ENCODE data around the gene ATP2A3.

The ATP2A3 gene

DNA sequence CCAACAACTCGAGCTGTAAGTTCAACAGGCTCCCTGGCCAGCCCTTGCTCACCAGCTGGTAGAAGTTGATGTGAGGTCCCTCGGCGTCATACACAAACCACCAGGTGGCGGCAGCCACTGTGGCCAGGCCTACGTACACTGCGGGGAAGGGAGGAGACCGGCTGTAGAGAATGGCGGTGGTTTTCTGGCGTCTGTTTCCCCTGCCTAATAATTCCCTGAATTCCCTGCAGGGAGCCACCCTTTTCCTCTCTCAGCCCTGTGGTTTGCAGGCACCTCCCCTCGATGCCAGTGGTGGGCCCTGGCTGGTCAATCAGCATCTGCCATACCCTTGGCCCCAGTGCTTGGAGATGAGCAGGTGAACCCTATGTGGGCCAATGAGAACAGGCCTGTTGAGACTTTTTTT lies 29.1 kb downstream of the ATP2A3 start:
- ChIA-PET POLR2A (interaction anchor here (1.4 kb wide), 1 partner anchor 30 kb away, joined by 3 read pairs; no protein-coding TSS in a partner anchor), CTCF (interaction anchor here (0.6 to 1.7 kb wide), 3 partner anchors 22 to 83 kb away, joined by 3 to 6 read pairs (median 3); no protein-coding TSS in a partner anchor)
- peak; percentile 84 for DNase-seq (ENCODE audit: extremely low spot score)
- TF ChIP-seq ARNT (IDR thresholded peaks at IDR 0.05): no peak
- TF ChIP-seq FOXA1 (IDR thresholded peaks at IDR 0.05): no peak
- TF ChIP-seq ZNF384 (IDR thresholded peaks at IDR 0.05): peak; percentile 72
- TF ChIP-seq NFRKB (IDR thresholded peaks at IDR 0.05): no peak

DNA sequence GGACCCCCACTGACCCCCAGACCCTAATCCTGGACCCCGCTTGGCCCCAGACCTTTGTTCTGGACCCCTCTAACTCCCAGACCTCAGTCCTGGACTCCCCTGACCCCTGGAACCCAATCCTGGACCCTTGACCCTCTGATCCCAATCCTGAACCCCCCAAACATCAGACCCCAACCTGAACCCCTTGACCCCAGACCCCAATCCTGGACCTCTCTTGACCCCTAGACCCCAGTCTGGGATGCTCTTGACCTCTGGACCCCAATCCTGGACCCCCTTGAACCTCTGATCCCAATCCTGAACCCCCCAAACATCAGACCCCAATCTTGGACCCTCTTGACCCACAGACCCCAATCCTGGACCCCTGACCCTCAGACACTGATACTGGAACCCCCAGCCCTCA lies 34.5 kb downstream of the ATP2A3 start:
- ChIA-PET POLR2A (no interaction called here), CTCF (no interaction called here)
- no peak for TF ChIP-seq CTBP1 (IDR thresholded peaks at IDR 0.05; ENCODE audit: borderline replicate concordance)
- no peak for DNase-seq (ENCODE audit: extremely low spot score)

DNA sequence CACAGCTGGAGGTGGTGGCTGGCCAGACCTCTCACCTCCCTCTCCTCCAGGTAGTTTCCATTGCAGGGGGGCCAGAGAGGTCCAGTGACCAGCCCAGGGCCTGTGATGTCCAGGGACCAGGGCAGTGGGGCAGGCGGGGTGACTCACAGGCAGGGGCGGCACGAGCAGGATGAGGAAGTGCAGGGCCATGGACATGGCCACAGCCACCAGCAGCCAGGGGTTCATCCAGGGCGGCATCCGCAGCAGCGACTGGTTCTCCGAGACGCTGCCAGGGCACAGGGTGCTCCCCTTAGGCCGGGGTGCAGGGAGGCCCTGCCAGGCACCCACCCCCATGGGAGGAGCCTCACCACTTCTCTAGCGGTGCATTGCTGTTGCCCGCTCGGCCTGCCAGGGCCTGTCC lies 35.1 kb downstream of the ATP2A3 start:
- ChIA-PET POLR2A (no interaction called here), CTCF (no interaction called here)
- no peak for DNase-seq (ENCODE audit: extremely low spot score)
- TF ChIP-seq ELF4 (IDR thresholded peaks at IDR 0.05): no peak
- no peak for TF ChIP-seq ARNT (IDR thresholded peaks at IDR 0.05)
- TF ChIP-seq, protein P1, sequence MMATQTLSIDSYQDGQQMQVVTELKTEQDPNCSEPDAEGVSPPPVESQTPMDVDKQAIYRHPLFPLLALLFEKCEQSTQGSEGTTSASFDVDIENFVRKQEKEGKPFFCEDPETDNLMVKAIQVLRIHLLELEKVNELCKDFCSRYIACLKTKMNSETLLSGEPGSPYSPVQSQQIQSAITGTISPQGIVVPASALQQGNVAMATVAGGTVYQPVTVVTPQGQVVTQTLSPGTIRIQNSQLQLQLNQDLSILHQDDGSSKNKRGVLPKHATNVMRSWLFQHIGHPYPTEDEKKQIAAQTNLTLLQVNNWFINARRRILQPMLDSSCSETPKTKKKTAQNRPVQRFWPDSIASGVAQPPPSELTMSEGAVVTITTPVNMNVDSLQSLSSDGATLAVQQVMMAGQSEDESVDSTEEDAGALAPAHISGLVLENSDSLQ (IDR thresholded peaks at IDR 0.05): no peak
- TF ChIP-seq FOXM1 (IDR thresholded peaks at IDR 0.05; ENCODE audit: borderline replicate concordance): no peak
- no peak for TF ChIP-seq FOXK2 (IDR thresholded peaks at IDR 0.05)
- no peak for TF ChIP-seq SP1 (IDR thresholded peaks at IDR 0.05)
- TF ChIP-seq CTBP1 (IDR thresholded peaks at IDR 0.05; ENCODE audit: borderline replicate concordance): no peak
- no peak for TF ChIP-seq FOXA1 (IDR thresholded peaks at IDR 0.05)
- no peak for TF ChIP-seq ZNF384 (IDR thresholded peaks at IDR 0.05)
- TF ChIP-seq HDGF (IDR thresholded peaks at IDR 0.05; ENCODE audit: borderline replicate concordance): no peak
- TF ChIP-seq NFRKB (IDR thresholded peaks at IDR 0.05): no peak
- TF ChIP-seq TARDBP (IDR thresholded peaks at IDR 0.05): no peak
- TF ChIP-seq BHLHE40 (IDR thresholded peaks at IDR 0.05; ENCODE audit: borderline replicate concordance): no peak
- no peak for TF ChIP-seq L3MBTL2 (conservative IDR thresholded peaks at IDR 0.05)
- TF ChIP-seq LEF1 (IDR thresholded peaks at IDR 0.05; ENCODE audit: borderline replicate concordance): no peak
- no peak for TF ChIP-seq SUZ12 (IDR thresholded peaks at IDR 0.05)

DNA sequence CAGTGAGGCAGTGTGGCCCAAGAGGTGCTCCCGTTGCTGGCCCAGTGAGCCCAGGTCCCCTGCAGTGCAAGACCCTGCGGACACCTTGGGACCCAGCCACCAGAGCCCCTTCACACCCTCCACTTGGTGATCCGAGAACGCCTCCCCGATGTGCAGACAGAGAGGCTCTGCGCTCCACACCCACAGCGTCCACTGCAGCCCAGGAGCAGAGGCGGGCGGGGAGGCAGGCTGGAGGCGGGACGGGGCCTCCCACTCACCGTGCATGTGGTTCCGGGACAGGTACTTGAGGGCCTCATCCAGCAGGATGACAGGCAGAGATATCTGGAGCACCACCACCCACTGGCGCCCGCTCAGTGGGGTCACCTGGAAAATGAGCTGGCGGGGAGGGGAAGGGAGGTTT lies 35.8 kb downstream of the ATP2A3 start:
- no peak for DNase-seq (ENCODE audit: extremely low spot score)
- CTCF ChIA-PET: no interaction called here
- POLR2A ChIA-PET: no interaction called here
- TF ChIP-seq HDGF (IDR thresholded peaks at IDR 0.05; ENCODE audit: borderline replicate concordance) (no peak), FOXK2 (IDR thresholded peaks at IDR 0.05) (no peak), FOXM1 (IDR thresholded peaks at IDR 0.05; ENCODE audit: borderline replicate concordance) (no peak), TARDBP (IDR thresholded peaks at IDR 0.05) (no peak)
- TF ChIP-seq, protein P1 (IDR thresholded peaks at IDR 0.05): no peak

DNA sequence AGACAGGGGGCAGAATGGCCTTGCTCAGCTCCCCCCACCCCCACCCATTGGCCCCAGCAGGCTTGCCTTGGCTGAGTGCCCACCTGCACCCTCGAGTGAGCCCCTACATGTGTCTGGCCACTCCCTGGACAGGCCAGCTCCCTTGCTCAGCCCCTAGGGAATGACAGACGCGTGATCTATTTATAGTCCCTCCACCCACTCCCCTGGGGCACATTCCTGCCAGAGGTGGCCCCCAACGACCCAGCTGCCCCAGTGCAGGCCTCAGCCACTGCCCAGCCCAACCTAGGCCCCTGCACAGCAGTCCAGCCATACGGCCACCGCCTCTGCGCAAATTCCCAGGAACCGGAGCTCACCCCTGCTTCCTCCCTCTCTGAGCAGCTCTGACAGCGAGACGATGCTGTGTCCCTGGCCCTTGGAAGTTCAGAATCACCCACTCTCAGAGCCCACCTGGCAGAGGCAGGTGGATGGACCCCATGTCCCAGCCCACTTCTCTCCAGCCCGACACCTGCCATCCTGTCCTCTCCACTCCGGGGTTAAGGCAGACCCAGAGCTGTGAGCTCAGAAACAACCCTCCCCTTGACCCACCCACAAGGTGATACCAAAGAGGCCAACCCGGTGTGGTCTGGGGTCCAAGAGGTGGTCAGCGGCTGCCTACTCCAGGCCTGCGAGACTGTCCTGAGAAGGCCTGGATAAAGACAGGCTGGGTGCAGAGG lies 36.5 kb downstream of the ATP2A3 start:
- ChIA-PET POLR2A (interaction anchor here (0.7 kb wide), 1 partner anchor 83 kb away, joined by 3 read pairs; no protein-coding TSS in a partner anchor), CTCF (interaction anchor here (0.9 kb wide), 1 partner anchor 14 kb away, joined by 3 read pairs; no protein-coding TSS in a partner anchor)
- DNase-seq (ENCODE audit: extremely low spot score): no peak
- no peak for TF ChIP-seq ELF4 (IDR thresholded peaks at IDR 0.05)
- TF ChIP-seq SP1 (IDR thresholded peaks at IDR 0.05): no peak
- TF ChIP-seq L3MBTL2 (conservative IDR thresholded peaks at IDR 0.05): no peak
- no peak for TF ChIP-seq ARNT (IDR thresholded peaks at IDR 0.05)
- no peak for TF ChIP-seq HDGF (IDR thresholded peaks at IDR 0.05; ENCODE audit: borderline replicate concordance)
- no peak for TF ChIP-seq SUZ12 (IDR thresholded peaks at IDR 0.05)
- no peak for TF ChIP-seq ZNF384 (IDR thresholded peaks at IDR 0.05)
- no peak for TF ChIP-seq LEF1 (IDR thresholded peaks at IDR 0.05; ENCODE audit: borderline replicate concordance)
- TF ChIP-seq FOXM1 (IDR thresholded peaks at IDR 0.05; ENCODE audit: borderline replicate concordance): no peak
- TF ChIP-seq, protein P1 (IDR thresholded peaks at IDR 0.05): no peak
- TF ChIP-seq TARDBP (IDR thresholded peaks at IDR 0.05): no peak

DNA sequence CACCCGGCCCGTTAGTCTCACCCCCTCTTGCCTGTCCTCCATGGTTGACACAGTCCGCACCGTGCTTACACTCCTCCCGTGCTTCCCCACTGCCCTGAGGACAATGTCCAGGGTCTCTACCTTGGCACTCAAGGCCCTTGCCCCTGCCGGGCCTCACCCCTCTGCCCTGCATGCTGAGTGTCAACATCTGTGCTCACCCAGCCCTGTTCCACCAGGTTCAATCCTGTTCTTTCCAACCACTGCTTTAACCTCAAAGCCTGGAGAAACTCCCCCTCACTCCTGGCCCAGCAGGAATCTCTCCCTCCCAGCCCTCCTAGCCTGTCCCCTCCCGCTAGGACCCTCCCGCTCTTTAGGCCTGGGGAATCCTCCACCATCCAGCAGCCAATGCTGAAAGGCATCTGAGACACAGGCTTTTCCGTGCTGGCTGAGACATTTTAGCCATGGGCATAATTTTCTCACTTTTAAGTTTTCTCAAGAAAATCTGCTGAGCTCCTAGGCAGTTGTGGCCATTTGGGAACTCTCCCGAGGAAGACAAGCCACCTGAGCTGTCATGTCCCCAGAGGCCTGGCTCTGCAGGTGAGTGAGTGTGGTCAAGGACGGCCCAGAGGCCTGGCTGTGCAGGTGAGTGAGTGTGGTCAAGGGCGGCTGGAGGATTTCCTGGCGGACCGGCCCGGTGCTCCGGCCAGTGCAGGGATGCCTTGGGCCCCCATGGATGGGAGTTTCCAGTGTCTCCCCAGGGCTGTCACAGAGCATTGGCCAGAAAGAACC lies 37.2 kb downstream of the ATP2A3 start:
- ChIA-PET POLR2A (interaction anchor here (0.7 kb wide), 1 partner anchor 82 kb away, joined by 3 read pairs; no protein-coding TSS in a partner anchor), CTCF (interaction anchor here (0.6 to 0.9 kb wide), 3 partner anchors 12 to 13 kb away, joined by 3 read pairs; no protein-coding TSS in a partner anchor)
- TF ChIP-seq FOXM1 (IDR thresholded peaks at IDR 0.05; ENCODE audit: borderline replicate concordance): no peak
- no peak for TF ChIP-seq TARDBP (IDR thresholded peaks at IDR 0.05)
- TF ChIP-seq BHLHE40 (IDR thresholded peaks at IDR 0.05; ENCODE audit: borderline replicate concordance): no peak
- no peak for TF ChIP-seq L3MBTL2 (conservative IDR thresholded peaks at IDR 0.05)
- no peak for TF ChIP-seq ELF4 (IDR thresholded peaks at IDR 0.05)
- DNase-seq (ENCODE audit: extremely low spot score): no peak

Data from HEK293T (cell line).